Measurements from ENCODE around the gene CPE. TPM values are rescaled to one million over a fixed set of nuclear protein-coding genes. Genes with fewer than 3 reads are reported as not detected.

The CPE gene
- total RNA-seq, 1 donor = 79.4 TPM

GRCh38 chr4:165519591-165519990 lies 140.8 kb downstream of the CPE start:
- TF ChIP-seq, protein P1, sequence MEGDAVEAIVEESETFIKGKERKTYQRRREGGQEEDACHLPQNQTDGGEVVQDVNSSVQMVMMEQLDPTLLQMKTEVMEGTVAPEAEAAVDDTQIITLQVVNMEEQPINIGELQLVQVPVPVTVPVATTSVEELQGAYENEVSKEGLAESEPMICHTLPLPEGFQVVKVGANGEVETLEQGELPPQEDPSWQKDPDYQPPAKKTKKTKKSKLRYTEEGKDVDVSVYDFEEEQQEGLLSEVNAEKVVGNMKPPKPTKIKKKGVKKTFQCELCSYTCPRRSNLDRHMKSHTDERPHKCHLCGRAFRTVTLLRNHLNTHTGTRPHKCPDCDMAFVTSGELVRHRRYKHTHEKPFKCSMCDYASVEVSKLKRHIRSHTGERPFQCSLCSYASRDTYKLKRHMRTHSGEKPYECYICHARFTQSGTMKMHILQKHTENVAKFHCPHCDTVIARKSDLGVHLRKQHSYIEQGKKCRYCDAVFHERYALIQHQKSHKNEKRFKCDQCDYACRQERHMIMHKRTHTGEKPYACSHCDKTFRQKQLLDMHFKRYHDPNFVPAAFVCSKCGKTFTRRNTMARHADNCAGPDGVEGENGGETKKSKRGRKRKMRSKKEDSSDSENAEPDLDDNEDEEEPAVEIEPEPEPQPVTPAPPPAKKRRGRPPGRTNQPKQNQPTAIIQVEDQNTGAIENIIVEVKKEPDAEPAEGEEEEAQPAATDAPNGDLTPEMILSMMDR (IDR thresholded peaks at IDR 0.05; ENCODE audit: insufficient read depth, low read length) = no peak

GRCh38 chr4:165520086-165520485 lies 141.3 kb downstream of the CPE start:
- H3K4me3 ChIP-seq (ENCODE audit: low read depth, low read length) = no peak overlapping the region
- DNase-seq (ENCODE audit: low read depth) = no peak
- TF ChIP-seq, protein P1 (IDR thresholded peaks at IDR 0.05; ENCODE audit: insufficient read depth, low read length) = no peak

More at GRCh38 chr4:165519591-165519990, 140.8 kb downstream of the CPE start:
- no peak overlapping the region for H3K4me3 ChIP-seq (ENCODE audit: low read depth, low read length)
- no peak for DNase-seq (ENCODE audit: low read depth)

- DNase-seq (ENCODE audit: low read depth) = no peak
- TF ChIP-seq, protein P1 (IDR thresholded peaks at IDR 0.05; ENCODE audit: insufficient read depth, low read length) = no peak
- H3K4me3 ChIP-seq (ENCODE audit: low read depth, low read length) = no peak overlapping the region
Measured at GRCh38 chr4:165522050-165522449, 143.2 kb downstream of the CPE start.

- DNase-seq (ENCODE audit: low read depth) = peak; percentile 79
- TF ChIP-seq, protein P1 (IDR thresholded peaks at IDR 0.05; ENCODE audit: insufficient read depth, low read length) = no peak
- H3K4me3 ChIP-seq (ENCODE audit: low read depth, low read length) = no peak overlapping the region
Measured at GRCh38 chr4:165524532-165525190, 145.9 kb downstream of the CPE start.

GRCh38 chr4:165532976-165533375 lies 154.2 kb downstream of the CPE start:
- TF ChIP-seq, protein P1 (IDR thresholded peaks at IDR 0.05; ENCODE audit: insufficient read depth, low read length) = no peak
- H3K4me3 ChIP-seq (ENCODE audit: low read depth, low read length) = no peak overlapping the region
- no peak for DNase-seq (ENCODE audit: low read depth)

- H3K4me3 ChIP-seq (ENCODE audit: low read depth, low read length) = no peak overlapping the region
- peak; percentile 81 for DNase-seq (ENCODE audit: low read depth)
- TF ChIP-seq, protein P1 (IDR thresholded peaks at IDR 0.05; ENCODE audit: insufficient read depth, low read length) = peak; percentile 53
Measured at GRCh38 chr4:165537028-165537648, 158.3 kb downstream of the CPE start.

All from fibroblast of the aortic adventitia (primary cell).